HEK293 (cell line): ENCODE results near the gene MYCBPAP.

Experiments
- CTCF ChIA-PET: fragments of 350-600 bp; formaldehyde crosslinking; extraction: SDS; loops from one replicate; lab custom pipeline; 2021; ENCODE audit warnings: antibody characterized with exemption; lab: Yijun Ruan, JAX
- POLR2A ChIA-PET: fragments of 300-600 bp; formaldehyde crosslinking; extraction: SDS; loops from one replicate; lab custom pipeline; 2020; ENCODE audit warnings: antibody characterized with exemption, inconsistent platforms; lab: Yijun Ruan, JAX
- H3K27ac ChIP-seq: fragments of 200-500 bp; sonication (Bioruptor generic); 2 replicates; pipeline ENCODE4 v1.5.1; 2014; ENCODE audit warnings: low read depth, low read length, control low read depth, inconsistent platforms; ENCODE audit errors: extremely low read depth
- H3K36me3 ChIP-seq, 2 experiments: fragments of 200-500 bp in 1 of 2; sonication (Bioruptor generic) in 1 of 2; 1 replicate in 1 of 2; 2 replicates in 1 of 2; pipeline ENCODE4 v1.5.1; 2014 to 2017; ENCODE audit warnings: inconsistent platforms in 2 of 2, low read length in 2 of 2; ENCODE audit not compliant: control insufficient read depth in 2 of 2, insufficient read depth in 1 of 2
- H3K4me1 ChIP-seq: fragments of 200-500 bp; sonication (Bioruptor generic); 2 replicates; pipeline ENCODE4 v1.5.1; 2014; ENCODE audit warnings: mild to moderate bottlenecking, low read length, inconsistent platforms; ENCODE audit not compliant: control insufficient read depth, insufficient read depth
- H3K4me3 ChIP-seq: 2 replicates; pipeline ENCODE4 v1.5.1; 2011; ENCODE audit warnings: low read depth, mild to moderate bottlenecking, control low read depth, low read length, moderate library complexity
- H3K9me3 ChIP-seq: fragments of 200-500 bp; sonication (Bioruptor generic); 2 replicates; pipeline ENCODE4 v1.5.1; 2014; ENCODE audit warnings: low read depth, low read length, inconsistent platforms; ENCODE audit not compliant: control insufficient read depth, insufficient read depth
- BCL11A ChIP-seq: fragments of 450-650 bp; formaldehyde crosslinking; IDR thresholded peaks from 2 replicates; pipeline ENCODE4 v1.5.1; 2016; ENCODE audit warnings: low read depth, missing biosample characterization, missing genetic modification characterization
- GLIS1 ChIP-seq: fragments of 450-650 bp; formaldehyde crosslinking; IDR thresholded peaks from 2 replicates; pipeline ENCODE4 v1.5.1; 2016; ENCODE audit warnings: missing biosample characterization, missing genetic modification characterization
- HOXC10 ChIP-seq: sonication (generic); formaldehyde crosslinking; IDR thresholded peaks from 2 replicates; pipeline ENCODE4 v1.8.1; 2023; ENCODE audit warnings: mild to moderate bottlenecking, missing genetic modification reagents
- ZBTB48 ChIP-seq: fragments of 450-650 bp; formaldehyde crosslinking; IDR thresholded peaks from 2 replicates; pipeline ENCODE4 v1.5.1; 2016; ENCODE audit warnings: missing biosample characterization, missing genetic modification characterization
- ZFP69B ChIP-seq: fragments of 450-650 bp; formaldehyde crosslinking; IDR thresholded peaks from 2 replicates; pipeline ENCODE4 v1.5.1; 2016; ENCODE audit warnings: missing biosample characterization, missing genetic modification characterization
- ZNF140 ChIP-seq: fragments of 450-650 bp; formaldehyde crosslinking; IDR thresholded peaks from 2 replicates; pipeline ENCODE4 v1.5.1; 2016; ENCODE audit warnings: missing biosample characterization, missing genetic modification characterization
- ZNF175 ChIP-seq: fragments of 450-650 bp; formaldehyde crosslinking; IDR thresholded peaks from 2 replicates; pipeline ENCODE4 v1.5.1; 2016; ENCODE audit warnings: missing biosample characterization, missing genetic modification characterization
- ZNF184 ChIP-seq: fragments of 450-650 bp; IDR thresholded peaks from 2 replicates; pipeline ENCODE4 v1.5.1; 2018; ENCODE audit warnings: missing biosample characterization, mild to moderate bottlenecking, missing genetic modification characterization
- ZNF202 ChIP-seq: fragments of 450-650 bp; formaldehyde crosslinking; IDR thresholded peaks from 2 replicates; pipeline ENCODE4 v1.5.1; 2016; ENCODE audit warnings: missing biosample characterization, missing genetic modification characterization, borderline replicate concordance
- ZNF366 ChIP-seq: fragments of 450-650 bp; formaldehyde crosslinking; conservative IDR thresholded peaks from 2 replicates; pipeline ENCODE4 v1.5.1; 2016; ENCODE audit warnings: missing biosample characterization, missing genetic modification characterization
- ZNF510 ChIP-seq: fragments of 450-650 bp; formaldehyde crosslinking; IDR thresholded peaks from 2 replicates; pipeline ENCODE4 v1.5.1; 2018; ENCODE audit warnings: mild to moderate bottlenecking, missing genetic modification characterization, missing biosample characterization; ENCODE audit not compliant: insufficient replicate concordance
- ZNF521 ChIP-seq: fragments of 450-650 bp; formaldehyde crosslinking; IDR thresholded peaks from 2 replicates; pipeline ENCODE4 v1.5.1; 2017; ENCODE audit warnings: missing biosample characterization, mild to moderate bottlenecking, missing genetic modification characterization
- ZSCAN16 ChIP-seq: fragments of 450-650 bp; formaldehyde crosslinking; IDR thresholded peaks from 2 replicates; pipeline ENCODE4 v1.5.1; 2016; ENCODE audit warnings: missing biosample characterization, missing genetic modification characterization
- ZXDB ChIP-seq: fragments of 450-650 bp; formaldehyde crosslinking; IDR thresholded peaks from 2 replicates; pipeline ENCODE4 v1.5.1; 2016; ENCODE audit warnings: missing biosample characterization, missing genetic modification characterization
- TF ChIP-seq, protein P1 (sequence below): fragments of 450-650 bp; formaldehyde crosslinking; IDR thresholded peaks from 2 replicates; pipeline ENCODE4 v1.5.1; 2016; ENCODE audit warnings: missing biosample characterization, missing genetic modification characterization, low read depth
- TF ChIP-seq, protein P2 (sequence below): fragments of 450-650 bp; formaldehyde crosslinking; IDR thresholded peaks from 2 replicates; pipeline ENCODE4 v1.5.1; 2016; ENCODE audit warnings: missing biosample characterization, missing genetic modification characterization, borderline replicate concordance
- TF ChIP-seq, protein P3 (sequence below): fragments of 450-650 bp; formaldehyde crosslinking; conservative IDR thresholded peaks from 2 replicates; pipeline ENCODE4 v1.5.1; 2016; ENCODE audit warnings: low read depth, missing biosample characterization, missing genetic modification characterization

MYCBPAP gene, protein sequence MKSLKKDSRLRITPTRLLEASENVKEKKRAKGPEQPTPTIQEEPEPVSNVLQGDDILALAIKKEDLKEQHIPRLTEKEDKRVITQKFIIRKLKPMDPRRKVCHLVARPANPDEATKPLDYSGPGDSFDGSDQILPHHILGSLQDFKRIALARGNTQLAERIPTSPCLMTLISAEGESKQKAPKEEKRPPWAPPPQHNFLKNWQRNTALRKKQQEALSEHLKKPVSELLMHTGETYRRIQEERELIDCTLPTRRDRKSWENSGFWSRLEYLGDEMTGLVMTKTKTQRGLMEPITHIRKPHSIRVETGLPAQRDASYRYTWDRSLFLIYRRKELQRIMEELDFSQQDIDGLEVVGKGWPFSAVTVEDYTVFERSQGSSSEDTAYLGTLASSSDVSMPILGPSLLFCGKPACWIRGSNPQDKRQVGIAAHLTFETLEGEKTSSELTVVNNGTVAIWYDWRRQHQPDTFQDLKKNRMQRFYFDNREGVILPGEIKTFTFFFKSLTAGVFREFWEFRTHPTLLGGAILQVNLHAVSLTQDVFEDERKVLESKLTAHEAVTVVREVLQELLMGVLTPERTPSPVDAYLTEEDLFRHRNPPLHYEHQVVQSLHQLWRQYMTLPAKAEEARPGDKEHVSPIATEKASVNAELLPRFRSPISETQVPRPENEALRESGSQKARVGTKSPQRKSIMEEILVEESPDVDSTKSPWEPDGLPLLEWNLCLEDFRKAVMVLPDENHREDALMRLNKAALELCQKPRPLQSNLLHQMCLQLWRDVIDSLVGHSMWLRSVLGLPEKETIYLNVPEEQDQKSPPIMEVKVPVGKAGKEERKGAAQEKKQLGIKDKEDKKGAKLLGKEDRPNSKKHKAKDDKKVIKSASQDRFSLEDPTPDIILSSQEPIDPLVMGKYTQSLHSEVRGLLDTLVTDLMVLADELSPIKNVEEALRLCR

DNA sequence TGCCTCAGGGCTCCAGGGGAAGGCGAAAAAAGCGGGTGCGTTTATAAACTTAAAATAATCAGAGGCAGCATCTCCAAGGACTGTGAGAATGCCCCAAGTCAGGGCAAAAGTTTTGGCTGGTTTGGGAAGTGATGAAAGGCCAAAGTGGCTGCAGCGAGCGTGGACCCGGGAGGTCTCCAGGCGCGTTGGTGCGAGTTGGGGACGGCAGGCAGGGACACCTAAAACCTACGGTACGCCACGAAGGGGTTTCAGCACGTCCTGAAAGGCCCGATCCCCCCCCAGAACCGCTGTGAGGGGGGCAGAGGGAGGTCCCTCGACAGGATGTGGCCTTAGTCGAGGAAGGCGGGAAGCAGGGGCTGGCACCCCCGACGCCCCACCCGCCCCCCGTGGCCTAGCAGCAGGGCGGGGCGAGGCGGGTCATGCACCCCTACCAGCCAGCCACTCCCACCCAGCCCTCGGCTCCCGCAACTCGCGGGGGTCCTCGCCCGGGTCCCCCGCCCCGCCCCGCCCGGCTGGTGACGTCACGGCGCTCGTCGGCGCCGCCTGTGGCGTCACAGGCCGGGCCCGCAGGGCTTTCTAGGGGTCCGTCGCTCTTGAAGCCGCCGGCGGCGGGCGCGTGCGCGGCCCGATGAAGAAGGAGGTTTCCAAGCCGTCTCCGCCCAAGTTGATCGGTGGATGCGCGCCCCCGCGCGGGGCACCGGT, at the start of gene MYCBPAP:
Gene MYCBPAP, plus strand, starts transcription at position 569 of the 702 bp plus-strand sequence. CDS start 236 bp downstream, outside the sequence.
- H3K27ac ChIP-seq: no peak within 1 kb of the TSS
- POLR2A ChIA-PET: no interaction called here
- H3K4me3 ChIP-seq: no peak within 1 kb of the TSS; the same call in 1 of the 2 replicates
- CTCF ChIA-PET: interaction anchor here (0.9 to 1.0 kb wide), 2 partner anchors 14 to 24 kb away, joined by 3 read pairs; no protein-coding TSS in a partner anchor
- no peaks in the 10 kb centered on the region for H3K36me3 ChIP-seq
- H3K4me1 ChIP-seq: no peaks in the 10 kb centered on the region
- TF ChIP-seq ZNF140 (tag by site-specific recombination): no peak
- no peak for TF ChIP-seq ZNF202 (tag by site-specific recombination)
- TF ChIP-seq, protein P1, sequence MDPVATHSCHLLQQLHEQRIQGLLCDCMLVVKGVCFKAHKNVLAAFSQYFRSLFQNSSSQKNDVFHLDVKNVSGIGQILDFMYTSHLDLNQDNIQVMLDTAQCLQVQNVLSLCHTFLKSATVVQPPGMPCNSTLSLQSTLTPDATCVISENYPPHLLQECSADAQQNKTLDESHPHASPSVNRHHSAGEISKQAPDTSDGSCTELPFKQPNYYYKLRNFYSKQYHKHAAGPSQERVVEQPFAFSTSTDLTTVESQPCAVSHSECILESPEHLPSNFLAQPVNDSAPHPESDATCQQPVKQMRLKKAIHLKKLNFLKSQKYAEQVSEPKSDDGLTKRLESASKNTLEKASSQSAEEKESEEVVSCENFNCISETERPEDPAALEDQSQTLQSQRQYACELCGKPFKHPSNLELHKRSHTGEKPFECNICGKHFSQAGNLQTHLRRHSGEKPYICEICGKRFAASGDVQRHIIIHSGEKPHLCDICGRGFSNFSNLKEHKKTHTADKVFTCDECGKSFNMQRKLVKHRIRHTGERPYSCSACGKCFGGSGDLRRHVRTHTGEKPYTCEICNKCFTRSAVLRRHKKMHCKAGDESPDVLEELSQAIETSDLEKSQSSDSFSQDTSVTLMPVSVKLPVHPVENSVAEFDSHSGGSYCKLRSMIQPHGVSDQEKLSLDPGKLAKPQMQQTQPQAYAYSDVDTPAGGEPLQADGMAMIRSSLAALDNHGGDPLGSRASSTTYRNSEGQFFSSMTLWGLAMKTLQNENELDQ: no peak
- no peak for TF ChIP-seq ZNF175 (tag by site-specific recombination)
- TF ChIP-seq ZNF521 (tag by site-specific recombination): no peak
- no peak for TF ChIP-seq ZNF510
- no peak for TF ChIP-seq BCL11A
- TF ChIP-seq, protein P2, sequence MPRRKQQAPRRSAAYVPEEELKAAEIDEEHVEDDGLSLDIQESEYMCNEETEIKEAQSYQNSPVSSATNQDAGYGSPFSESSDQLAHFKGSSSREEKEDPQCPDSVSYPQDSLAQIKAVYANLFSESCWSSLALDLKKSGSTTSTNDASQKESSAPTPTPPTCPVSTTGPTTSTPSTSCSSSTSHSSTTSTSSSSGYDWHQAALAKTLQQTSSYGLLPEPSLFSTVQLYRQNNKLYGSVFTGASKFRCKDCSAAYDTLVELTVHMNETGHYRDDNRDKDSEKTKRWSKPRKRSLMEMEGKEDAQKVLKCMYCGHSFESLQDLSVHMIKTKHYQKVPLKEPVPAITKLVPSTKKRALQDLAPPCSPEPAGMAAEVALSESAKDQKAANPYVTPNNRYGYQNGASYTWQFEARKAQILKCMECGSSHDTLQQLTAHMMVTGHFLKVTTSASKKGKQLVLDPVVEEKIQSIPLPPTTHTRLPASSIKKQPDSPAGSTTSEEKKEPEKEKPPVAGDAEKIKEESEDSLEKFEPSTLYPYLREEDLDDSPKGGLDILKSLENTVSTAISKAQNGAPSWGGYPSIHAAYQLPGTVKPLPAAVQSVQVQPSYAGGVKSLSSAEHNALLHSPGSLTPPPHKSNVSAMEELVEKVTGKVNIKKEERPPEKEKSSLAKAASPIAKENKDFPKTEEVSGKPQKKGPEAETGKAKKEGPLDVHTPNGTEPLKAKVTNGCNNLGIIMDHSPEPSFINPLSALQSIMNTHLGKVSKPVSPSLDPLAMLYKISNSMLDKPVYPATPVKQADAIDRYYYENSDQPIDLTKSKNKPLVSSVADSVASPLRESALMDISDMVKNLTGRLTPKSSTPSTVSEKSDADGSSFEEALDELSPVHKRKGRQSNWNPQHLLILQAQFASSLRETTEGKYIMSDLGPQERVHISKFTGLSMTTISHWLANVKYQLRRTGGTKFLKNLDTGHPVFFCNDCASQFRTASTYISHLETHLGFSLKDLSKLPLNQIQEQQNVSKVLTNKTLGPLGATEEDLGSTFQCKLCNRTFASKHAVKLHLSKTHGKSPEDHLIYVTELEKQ (tag by site-specific recombination): no peak
- H3K9me3 ChIP-seq: no peaks in the 10 kb centered on the region

DNA sequence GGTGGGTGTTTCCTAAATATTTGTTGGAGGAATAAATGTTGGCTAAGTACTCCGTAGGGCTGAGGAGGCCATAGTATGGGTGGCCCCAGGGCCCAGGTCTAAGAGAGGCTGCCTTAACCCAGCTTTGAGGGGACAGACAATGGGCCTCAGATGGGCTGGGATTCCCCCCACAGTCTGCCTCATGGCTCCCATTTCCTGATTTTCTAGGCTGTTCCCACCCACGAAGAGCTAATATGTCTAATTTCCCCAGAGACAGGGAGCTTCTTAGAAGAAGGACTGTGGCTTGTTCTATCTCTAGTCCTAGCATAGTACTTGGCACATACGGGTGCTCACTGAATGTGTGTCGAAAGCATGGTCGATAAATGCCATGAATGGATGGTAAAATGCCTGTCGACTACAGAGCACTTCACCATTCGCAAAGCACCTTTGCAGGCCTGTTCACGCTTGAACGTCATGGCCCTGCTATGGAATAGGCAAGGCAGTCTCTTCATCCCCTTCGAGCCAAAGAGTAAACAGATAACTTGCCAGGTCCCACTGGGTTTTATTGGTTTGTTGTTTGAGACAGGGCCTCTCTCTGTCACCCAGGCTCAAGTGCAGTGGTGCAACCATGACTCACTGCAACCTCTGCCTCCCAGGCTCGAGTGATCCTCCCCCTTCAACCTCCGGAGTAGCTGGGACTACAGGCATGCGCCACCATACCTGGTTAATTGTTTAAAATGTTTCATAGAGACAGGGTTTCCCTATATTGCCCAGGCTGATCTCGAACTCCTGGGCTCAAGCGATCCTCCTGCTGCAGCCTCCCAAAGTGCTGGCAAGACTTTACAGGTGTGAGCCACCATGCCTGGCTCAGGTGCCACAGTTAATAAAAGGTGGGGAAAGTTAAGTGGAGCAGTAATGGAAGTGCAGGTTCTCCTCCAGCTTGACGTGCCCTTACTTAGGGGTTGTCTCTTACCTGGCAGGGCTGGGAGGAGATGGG, 49.2 kb upstream of the MYCBPAP start:
- Histone ChIP-seq H3K4me3 (no peak overlapping the region), H3K9me3 (no peaks in the 10 kb centered on the region), H3K27ac (peak overlapping the region; percentile 25; the same call in 1 of the 2 replicates), H3K36me3 (peaks cover 0 to 31% of the 10 kb centered on the region in 2 experiments; a peak in 1 of 3 replicates), H3K4me1 (peaks cover 17% of the 10 kb centered on the region)
- ChIA-PET POLR2A (interaction anchor here (1.0 to 1.7 kb wide), 3 partner anchors 13 to 62 kb away, joined by 4 to 5 read pairs (median 5); partner anchors contain the start of genes ACSF2 and LRRC59), CTCF (interaction anchor here (0.8 to 5.1 kb wide), 4 partner anchors 15 to 358 kb away, joined by 3 to 29 read pairs (median 11); partner anchors contain the start of genes LRRC59 and RSAD1)
- TF ChIP-seq HOXC10 (CRISPR knock-in tag) (no peak), ZBTB48 (tag by site-specific recombination) (0 out of 2 replicates have a peak, but pooled peaks have one; percentile 34), ZNF366 (tag by site-specific recombination) (peak; percentile 68), ZFP69B (tag by site-specific recombination) (peak; percentile 55; the same call in 1 of the 2 replicates), ZXDB (no peak), ZSCAN16 (tag by site-specific recombination) (no peak), ZNF184 (tag by site-specific recombination) (peak; percentile 69), GLIS1 (peak; percentile 84)
- TF ChIP-seq, protein P3, sequence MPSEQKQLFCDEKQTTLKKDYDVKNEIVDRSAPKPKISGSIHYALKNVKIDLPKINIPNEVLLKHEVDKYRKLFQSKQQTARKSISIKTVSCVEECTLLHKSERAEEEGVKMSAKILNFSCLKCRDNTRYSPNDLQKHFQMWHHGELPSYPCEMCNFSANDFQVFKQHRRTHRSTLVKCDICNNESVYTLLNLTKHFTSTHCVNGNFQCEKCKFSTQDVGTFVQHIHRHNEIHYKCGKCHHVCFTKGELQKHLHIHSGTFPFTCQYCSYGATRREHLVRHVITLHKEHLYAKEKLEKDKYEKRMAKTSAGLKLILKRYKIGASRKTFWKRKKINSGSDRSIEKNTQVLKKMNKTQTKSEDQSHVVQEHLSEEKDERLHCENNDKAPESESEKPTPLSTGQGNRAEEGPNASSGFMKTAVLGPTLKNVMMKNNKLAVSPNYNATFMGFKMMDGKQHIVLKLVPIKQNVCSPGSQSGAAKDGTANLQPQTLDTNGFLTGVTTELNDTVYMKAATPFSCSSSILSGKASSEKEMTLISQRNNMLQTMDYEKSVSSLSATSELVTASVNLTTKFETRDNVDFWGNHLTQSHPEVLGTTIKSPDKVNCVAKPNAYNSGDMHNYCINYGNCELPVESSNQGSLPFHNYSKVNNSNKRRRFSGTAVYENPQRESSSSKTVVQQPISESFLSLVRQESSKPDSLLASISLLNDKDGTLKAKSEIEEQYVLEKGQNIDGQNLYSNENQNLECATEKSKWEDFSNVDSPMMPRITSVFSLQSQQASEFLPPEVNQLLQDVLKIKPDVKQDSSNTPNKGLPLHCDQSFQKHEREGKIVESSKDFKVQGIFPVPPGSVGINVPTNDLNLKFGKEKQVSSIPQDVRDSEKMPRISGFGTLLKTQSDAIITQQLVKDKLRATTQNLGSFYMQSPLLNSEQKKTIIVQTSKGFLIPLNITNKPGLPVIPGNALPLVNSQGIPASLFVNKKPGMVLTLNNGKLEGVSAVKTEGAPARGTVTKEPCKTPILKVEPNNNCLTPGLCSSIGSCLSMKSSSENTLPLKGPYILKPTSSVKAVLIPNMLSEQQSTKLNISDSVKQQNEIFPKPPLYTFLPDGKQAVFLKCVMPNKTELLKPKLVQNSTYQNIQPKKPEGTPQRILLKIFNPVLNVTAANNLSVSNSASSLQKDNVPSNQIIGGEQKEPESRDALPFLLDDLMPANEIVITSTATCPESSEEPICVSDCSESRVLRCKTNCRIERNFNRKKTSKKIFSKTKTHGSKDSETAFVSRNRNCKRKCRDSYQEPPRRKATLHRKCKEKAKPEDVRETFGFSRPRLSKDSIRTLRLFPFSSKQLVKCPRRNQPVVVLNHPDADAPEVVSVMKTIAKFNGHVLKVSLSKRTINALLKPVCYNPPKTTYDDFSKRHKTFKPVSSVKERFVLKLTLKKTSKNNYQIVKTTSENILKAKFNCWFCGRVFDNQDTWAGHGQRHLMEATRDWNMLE (tag by site-specific recombination): no peak; the same call in 1 of the 2 replicates
